ENCODE results near the gene SMIM36.

SMIM36 gene

GRCh38 chr17:55496094-55496881 lies 15.0 kb downstream of the SMIM36 start:
- TF ChIP-seq CTCF (IDR thresholded peaks at IDR 0.05; ENCODE audit: extremely low read depth, missing control alignments), result no peak
- DNase-seq (ENCODE audit: low spot score), result peak; percentile 28

- TF ChIP-seq CTCF (IDR thresholded peaks at IDR 0.05; ENCODE audit: extremely low read depth, missing control alignments), result no peak
- no peak for DNase-seq (ENCODE audit: low spot score)
Measured at GRCh38 chr17:55495239-55495638, 16.0 kb downstream of the SMIM36 start.

DNA sequence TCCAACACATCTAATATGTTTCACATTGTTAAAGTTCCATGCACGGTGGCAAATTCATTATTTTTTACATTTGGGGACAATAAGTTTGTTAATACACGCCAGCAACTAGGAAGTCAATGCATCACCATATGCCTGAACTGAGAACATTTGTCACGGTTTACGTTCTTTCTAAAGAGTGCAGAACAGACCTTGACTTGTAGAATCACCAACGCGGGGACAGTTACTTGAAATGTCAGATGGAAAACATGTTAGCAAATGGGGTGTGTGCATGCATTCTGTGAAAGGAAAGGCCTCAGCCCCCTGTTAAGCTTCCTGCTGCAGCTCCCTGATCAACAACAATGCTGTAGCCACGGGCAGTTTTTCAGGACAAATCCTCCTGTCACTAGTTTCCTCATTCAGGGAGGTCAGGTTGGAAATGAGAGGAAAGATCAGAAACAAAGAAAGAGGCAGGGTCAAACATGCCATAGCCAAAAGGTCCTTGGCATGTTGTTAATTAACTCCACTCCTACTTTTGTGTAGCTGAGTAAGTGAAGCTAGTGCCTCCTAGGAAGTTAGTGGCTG lies 18.4 kb downstream of the SMIM36 start:
- TF ChIP-seq CTCF (IDR thresholded peaks at IDR 0.05; ENCODE audit: extremely low read depth, missing control alignments), result no peak
- DNase-seq (ENCODE audit: low spot score), result no peak

DNA sequence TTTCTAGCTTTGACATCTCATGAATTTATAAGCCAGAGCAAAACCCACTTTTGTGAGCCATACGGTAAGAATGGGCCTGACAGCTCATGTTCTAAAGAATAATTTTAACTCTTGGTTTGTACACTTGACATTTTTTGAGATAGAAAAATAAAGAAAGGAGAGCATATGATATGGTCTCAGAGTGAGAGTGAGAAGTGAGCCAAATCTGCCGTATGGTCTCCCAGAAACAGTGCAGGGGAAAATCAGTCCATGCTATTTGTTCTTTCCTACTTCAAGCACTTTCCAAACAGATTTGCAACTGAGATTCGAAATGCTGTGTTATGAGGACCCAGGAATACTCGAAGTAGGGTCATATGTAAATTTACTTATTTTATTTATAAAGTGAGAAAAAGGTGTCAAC lies 20.9 kb downstream of the SMIM36 start:
- TF ChIP-seq CTCF (IDR thresholded peaks at IDR 0.05; ENCODE audit: extremely low read depth, missing control alignments), result no peak
- DNase-seq (ENCODE audit: low spot score), result no peak

DNA sequence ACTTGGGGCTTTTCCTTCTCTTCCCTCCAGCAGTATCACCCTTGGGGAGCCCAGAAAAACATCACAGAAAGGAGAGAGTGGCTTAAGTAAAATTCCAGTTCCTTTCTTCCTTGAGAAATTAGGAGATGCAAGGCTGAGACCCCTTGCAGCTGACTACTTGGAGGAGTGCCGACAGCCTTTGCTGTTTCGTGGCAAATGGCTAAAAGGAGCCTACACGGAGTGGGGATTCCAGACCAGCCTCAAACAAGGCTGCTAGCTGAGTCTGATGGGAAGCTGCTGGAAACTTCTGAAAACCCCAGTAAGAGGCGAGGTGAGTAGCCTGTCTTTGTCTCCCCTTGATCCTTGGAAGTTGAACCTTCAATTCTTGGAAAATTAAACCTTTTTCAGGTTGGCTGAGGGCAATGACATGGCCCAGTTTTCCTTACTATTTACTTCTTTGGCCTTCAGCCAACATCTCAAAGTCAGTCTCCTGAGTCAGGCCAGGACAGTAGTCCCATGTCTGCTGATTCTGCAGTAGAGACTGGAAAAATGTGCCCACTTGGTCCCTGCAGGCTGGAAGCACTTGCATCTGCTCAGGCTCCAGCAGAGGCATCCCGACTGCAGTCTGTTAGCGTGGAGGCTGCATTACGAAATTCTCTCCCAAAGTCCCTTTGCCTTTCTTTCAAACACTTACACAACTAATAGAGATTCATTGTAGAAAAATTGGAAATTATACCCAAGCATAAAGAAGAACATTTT lies 23.4 kb downstream of the SMIM36 start:
- no peak for TF ChIP-seq CTCF (IDR thresholded peaks at IDR 0.05; ENCODE audit: extremely low read depth, missing control alignments)
- no peak for DNase-seq (ENCODE audit: low spot score)

DNA sequence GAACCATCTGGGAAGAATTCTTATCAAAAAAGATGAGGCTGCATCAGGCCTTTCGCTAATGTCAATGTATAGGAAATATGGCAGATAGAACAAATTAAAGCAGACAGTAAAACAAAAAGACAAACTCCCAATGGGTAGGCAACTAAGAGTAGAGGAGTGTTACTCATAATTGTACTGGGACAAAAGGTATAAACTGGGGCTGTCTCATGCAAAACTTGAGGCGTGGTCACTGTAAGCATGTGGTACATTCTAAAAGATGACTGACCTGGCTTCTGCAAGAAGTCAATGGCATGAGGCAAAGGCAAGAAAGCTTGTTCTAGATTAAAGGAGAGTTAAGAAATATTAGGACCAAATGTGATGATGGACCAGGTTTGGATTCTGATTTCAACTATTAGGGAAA lies 26.7 kb downstream of the SMIM36 start:
- no peak for DNase-seq (ENCODE audit: low spot score)
- no peak for TF ChIP-seq CTCF (IDR thresholded peaks at IDR 0.05; ENCODE audit: extremely low read depth, missing control alignments)

Measured in GM20000 (cell line).